Endothelial cell of umbilical vein (primary cell): ENCODE results near the gene BIRC6. TPM values are rescaled to one million over a fixed set of nuclear protein-coding genes. Genes with fewer than 3 reads are reported as not detected.
"Not testable (repeated sequence)": the region's sequence is repeated elsewhere in the genome, so short reads cannot be mapped to it uniquely, and the experiment has no call there.

ENCODE experiments used
- BruUV-seq: library from RNA; stranded (reverse); fragments of 400-500 nt; replicated peaks from 2 replicates; lab custom pipeline; 2021; lab: Mats Ljungman, UMichigan
- CTCF ChIA-PET: fragments of 300-600, 350-600 bp; sonication (Branson Sonifier 250); formaldehyde crosslinking; loops from one replicate; lab custom pipeline; 2021; ENCODE audit warnings: antibody characterized with exemption, inconsistent platforms; lab: Charles Lee
- POLR2A ChIA-PET: fragments of 300-600, 350-600 bp; sonication (Branson Sonifier 250); formaldehyde crosslinking; loops from one replicate; lab custom pipeline; 2021; ENCODE audit warnings: antibody characterized with exemption, inconsistent platforms; lab: Charles Lee
- DNase-seq: peaks from one replicate; pipeline ENCODE4 v3.0.0-alpha.2; 2011; ENCODE audit warnings: low read depth, low spot score
- FAIRE-seq: peaks from 2 replicates; lab custom pipeline; 2011; peaks lifted over from hg19 to GRCh38; lab: Jason Lieb, UNC
- H2AFZ ChIP-seq: 2 replicates; pipeline ENCODE4 v1.6.0; 2012; ENCODE audit warnings: low read depth, low read length, control low read depth, inconsistent platforms
- H3K27ac ChIP-seq: 2 replicates; pipeline ENCODE4 v1.5.1; 2011; ENCODE audit warnings: low read depth, mild to moderate bottlenecking, control low read depth, low read length, moderate library complexity; ENCODE audit not compliant: insufficient read depth
- H3K27me3 ChIP-seq, 2 experiments: 2 replicates each; pipeline versions ENCODE4 v1.6.0 to v1.6.1; 2011; ENCODE audit warnings: low read length in 2 of 2, mixed read lengths in 1 of 2; ENCODE audit not compliant: control insufficient read depth in 2 of 2, insufficient read depth in 2 of 2
- H3K36me3 ChIP-seq, 2 experiments: 2 replicates in 1 of 2; 3 replicates in 1 of 2; pipeline ENCODE4 v1.5.1; 2011; ENCODE audit warnings: low read length in 2 of 2, mild to moderate bottlenecking in 1 of 2, moderate library complexity in 1 of 2; ENCODE audit not compliant: control insufficient read depth in 2 of 2, insufficient read depth in 2 of 2; ENCODE audit errors: extremely low read depth in 1 of 2
- H3K4me1 ChIP-seq: 3 replicates; pipeline ENCODE4 v1.5.1; 2011; ENCODE audit warnings: mild to moderate bottlenecking, low read length; ENCODE audit not compliant: control insufficient read depth, insufficient read depth; ENCODE audit errors: extremely low read depth
- H3K4me2 ChIP-seq: 2 replicates; pipeline ENCODE4 v1.6.1; 2011; ENCODE audit warnings: low read length, control low read depth, mixed read lengths; ENCODE audit not compliant: insufficient read depth
- H3K4me3 ChIP-seq, 3 experiments: fragments of 200-600 bp in 1 of 3; sonication (generic), shearing (Covaris generic) in 1 of 3; replicated peaks in 1 of 3; 2 replicates each; pipeline ENCODE4 v1.5.1; 2011 to 2016; ENCODE audit warnings: control low read depth in 3 of 3, low read length in 3 of 3, mild to moderate bottlenecking in 2 of 3, inconsistent platforms in 1 of 3, low read depth in 1 of 3, moderate library complexity in 1 of 3; ENCODE audit not compliant: insufficient read depth in 1 of 3
- H3K79me2 ChIP-seq: 2 replicates; pipeline ENCODE4 v1.6.0; 2012; ENCODE audit warnings: low read length, inconsistent platforms; ENCODE audit not compliant: control insufficient read depth, insufficient read depth
- H3K9ac ChIP-seq: replicated peaks from 2 replicates; pipeline ENCODE3; 2011; ENCODE audit warnings: low read length, control low read depth; ENCODE audit not compliant: insufficient read depth; ENCODE audit errors: extremely low read depth
- H3K9me1 ChIP-seq: replicated peaks from 3 replicates; pipeline ENCODE4 v1.6.0; 2011; ENCODE audit warnings: mild to moderate bottlenecking, low read length; ENCODE audit not compliant: control insufficient read depth, insufficient read depth; ENCODE audit errors: extremely low read depth
- H3K9me3 ChIP-seq: replicated peaks from 2 replicates; pipeline ENCODE4 v1.5.1; 2012; ENCODE audit warnings: low read length, inconsistent platforms; ENCODE audit not compliant: control insufficient read depth, insufficient read depth
- H4K20me1 ChIP-seq: replicated peaks from 2 replicates; pipeline ENCODE3; 2011; ENCODE audit warnings: mild to moderate bottlenecking, low read length; ENCODE audit not compliant: control insufficient read depth, insufficient read depth; ENCODE audit errors: extremely low read depth
- EZH2 ChIP-seq: IDR thresholded peaks from 2 replicates; pipeline ENCODE4 v1.6.1; 2012; ENCODE audit warnings: borderline replicate concordance, low read depth, mild to moderate bottlenecking, moderate library complexity, low read length, inconsistent platforms; ENCODE audit not compliant: severe bottlenecking
- FOS ChIP-seq: IDR thresholded peaks from 2 replicates; pipeline ENCODE4 v1.6.1; 2011; ENCODE audit warnings: mild to moderate bottlenecking, low read length, moderate library complexity, borderline replicate concordance; ENCODE audit not compliant: insufficient read depth
- GATA2 ChIP-seq: IDR thresholded peaks from 2 replicates; pipeline ENCODE4 v1.7.0; 2011; ENCODE audit warnings: low read depth, mild to moderate bottlenecking, moderate library complexity, mixed read lengths, low read length; ENCODE audit not compliant: insufficient read length, insufficient read depth
- POLR2A ChIP-seq: IDR thresholded peaks from 2 replicates; pipeline ENCODE4 v1.6.1; 2012; ENCODE audit warnings: low read depth, mild to moderate bottlenecking, control low read depth, low read length
- dilution Hi-C: fragments of 300-500 bp; cut with MboI; formaldehyde crosslinking; loops from one replicate; pipeline ENCODE4 v1.15.0; 2019; ENCODE audit warnings: low sequenced_read_pairs; ENCODE audit not compliant: extremely low pct_ligation_motif_present
- intact Hi-C: fragments of 100-400 bp; cut with micrococcal nuclease; formaldehyde crosslinking; loops from one replicate; pipeline ENCODE4 v1.10.0; 2022
- polyA plus RNA-seq, 4 experiments: library from polyadenylated mRNA; depleted of rRNA in 3 of 4; stranded (reverse) in 3 of 4; unstranded in 1 of 4; fragments of >200 nt; gene quantifications; 2 replicates each; pipeline versions ENCODE4 v1.2.1 to v1.2.3, GENCODE V29; 2011 to 2012; ENCODE audit warnings: missing spikeins in 1 of 4
- total RNA-seq: library from RNA; stranded (reverse); gene quantifications from 2 replicates; pipeline ENCODE4 v1.2.3, GENCODE V29; 2021

BIRC6 gene
- total and polyA plus RNA-seq, 2 donors (not counting 3 experiments of a cell fraction or from before 2014, with no cell fraction given), result 34.2 to 83.1 TPM

DNA sequence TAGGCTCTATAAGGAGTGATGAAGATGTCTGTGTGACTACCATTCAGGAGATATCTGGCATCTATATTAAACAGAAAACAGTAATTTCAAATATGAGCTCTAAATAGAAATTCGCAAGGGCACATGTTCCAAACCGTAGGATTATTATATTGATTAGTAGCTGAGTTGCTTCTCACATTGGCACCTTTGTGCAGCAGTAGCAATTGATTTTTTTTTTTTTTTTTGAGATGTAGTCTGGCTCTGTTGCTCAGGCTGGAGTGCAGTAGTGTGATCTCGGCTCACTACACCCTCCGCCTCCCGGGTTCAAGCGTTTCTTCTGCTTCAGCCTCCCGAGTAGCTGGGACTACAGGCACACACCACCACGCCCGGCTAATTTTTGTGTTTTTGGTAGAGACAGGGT, 12.4 kb downstream of the BIRC6 start:
- H3K4me3 ChIP-seq, result no peak overlapping the region
- ChIA-PET CTCF (interaction anchor here (0.7 to 0.8 kb wide), 2 partner anchors 10 to 11 kb away, joined by 3 read pairs; no protein-coding TSS in a partner anchor), POLR2A (no interaction called here)
- dilution Hi-C loops (no loop called here), intact Hi-C loops (no loop called here)
- H4K20me1 ChIP-seq, result peaks cover 8% of the 10 kb centered on the region
- H3K36me3 ChIP-seq, result no peaks in the 10 kb centered on the region
- no peaks in the 10 kb centered on the region for H3K27me3 ChIP-seq
- H3K9ac ChIP-seq, result no peak overlapping the region
- H3K79me2 ChIP-seq, result peaks cover 98% of the 10 kb centered on the region
- H3K9me1 ChIP-seq, result no peaks in the 10 kb centered on the region
- H3K27ac ChIP-seq, result no peak overlapping the region
- FAIRE-seq (no peak), DNase-seq (no peak)
- H3K9me3 ChIP-seq, result no peaks in the 10 kb centered on the region
- TF ChIP-seq GATA2, result no peak
- no peak for TF ChIP-seq FOS
- no peak for TF ChIP-seq POLR2A
- TF ChIP-seq EZH2, result no peak
- BruUV-seq, result no TSS peak
- H3K4me1 ChIP-seq, result peaks cover 3% of the 10 kb centered on the region
- H2AFZ ChIP-seq, result no peak overlapping the region
- H3K4me2 ChIP-seq, result no peak overlapping the region

DNA sequence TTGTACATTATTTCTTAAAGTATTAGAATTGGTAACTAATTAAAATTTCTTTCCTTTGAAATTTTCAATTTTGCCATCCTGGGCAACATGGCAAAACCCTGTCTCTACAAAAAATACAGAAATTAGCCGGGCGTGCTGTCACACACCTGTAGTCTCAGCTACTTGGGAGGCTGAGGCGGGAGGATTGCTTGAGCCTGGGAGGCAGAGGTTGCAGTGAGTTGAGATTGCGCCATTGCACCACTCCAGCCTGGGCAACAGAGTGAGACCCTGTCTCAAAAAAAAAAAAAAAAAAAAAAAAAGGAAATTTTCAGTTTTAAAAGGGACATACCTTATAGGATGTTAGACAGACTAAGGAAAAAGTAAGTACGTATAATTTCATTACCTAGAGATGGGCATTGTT, 14.1 kb downstream of the BIRC6 start:
- POLR2A ChIA-PET, intact Hi-C loops, H3K4me3 ChIP-seq, H3K36me3 ChIP-seq, H3K9me1 ChIP-seq, H3K9ac ChIP-seq, H3K9me3 ChIP-seq, H3K4me1 ChIP-seq, dilution Hi-C loops, CTCF ChIA-PET, DNase-seq, H3K27me3 ChIP-seq, H3K4me2 ChIP-seq, H3K27ac ChIP-seq, BruUV-seq, FAIRE-seq, H2AFZ ChIP-seq: not testable (repeated sequence)
- H3K79me2 ChIP-seq, result peaks cover 96% of the 10 kb centered on the region
- H4K20me1 ChIP-seq, result peaks cover 11% of the 10 kb centered on the region
